Neutrophil (primary cell): ENCODE data around the gene GTF3A.

Experiments used
- H3K27ac ChIP-seq: fragments of 200-600 bp; sonication (generic); 2 replicates; pipeline ENCODE4 v1.5.1; 2016; ENCODE audit warnings: mild to moderate bottlenecking, moderate library complexity
- H3K27me3 ChIP-seq: fragments of 200-600 bp; sonication (generic); 2 replicates; pipeline ENCODE4 v1.6.0; 2016; ENCODE audit warnings: mild to moderate bottlenecking
- H3K36me3 ChIP-seq: fragments of 200-600 bp; sonication (generic); 2 replicates; pipeline ENCODE4 v1.5.1; 2017
- H3K4me1 ChIP-seq, 2 experiments: fragments of 200-600 bp in 1 of 2; sonication (generic) in 1 of 2; 1 replicate in 1 of 2; 2 replicates in 1 of 2; pipeline versions ENCODE4 v1.5.1 to v1.6.1; 2013 to 2016; ENCODE audit warnings: low read depth in 1 of 2, low read length in 1 of 2, mild to moderate bottlenecking in 1 of 2, moderate library complexity in 1 of 2; ENCODE audit not compliant: control insufficient read depth in 1 of 2, insufficient read depth in 1 of 2
- H3K4me3 ChIP-seq, 2 experiments: fragments of 200-600 bp in 1 of 2; sonication (generic) in 1 of 2; 1 replicate in 1 of 2; 2 replicates in 1 of 2; pipeline ENCODE4 v1.5.1; 2013 to 2016; ENCODE audit warnings: low read depth in 1 of 2, low read length in 1 of 2, mild to moderate bottlenecking in 1 of 2, moderate library complexity in 1 of 2
- H3K9me3 ChIP-seq: fragments of 200-600 bp; sonication (generic); 2 replicates; pipeline ENCODE4 v1.5.1; 2016
- TF ChIP-seq, protein P1 (sequence below): fragments of 200-600 bp; sonication (generic); IDR thresholded peaks from 2 replicates; pipeline ENCODE4 v1.5.1; 2016; ENCODE audit warnings: antibody characterized with exemption

Gene GTF3A

DNA sequence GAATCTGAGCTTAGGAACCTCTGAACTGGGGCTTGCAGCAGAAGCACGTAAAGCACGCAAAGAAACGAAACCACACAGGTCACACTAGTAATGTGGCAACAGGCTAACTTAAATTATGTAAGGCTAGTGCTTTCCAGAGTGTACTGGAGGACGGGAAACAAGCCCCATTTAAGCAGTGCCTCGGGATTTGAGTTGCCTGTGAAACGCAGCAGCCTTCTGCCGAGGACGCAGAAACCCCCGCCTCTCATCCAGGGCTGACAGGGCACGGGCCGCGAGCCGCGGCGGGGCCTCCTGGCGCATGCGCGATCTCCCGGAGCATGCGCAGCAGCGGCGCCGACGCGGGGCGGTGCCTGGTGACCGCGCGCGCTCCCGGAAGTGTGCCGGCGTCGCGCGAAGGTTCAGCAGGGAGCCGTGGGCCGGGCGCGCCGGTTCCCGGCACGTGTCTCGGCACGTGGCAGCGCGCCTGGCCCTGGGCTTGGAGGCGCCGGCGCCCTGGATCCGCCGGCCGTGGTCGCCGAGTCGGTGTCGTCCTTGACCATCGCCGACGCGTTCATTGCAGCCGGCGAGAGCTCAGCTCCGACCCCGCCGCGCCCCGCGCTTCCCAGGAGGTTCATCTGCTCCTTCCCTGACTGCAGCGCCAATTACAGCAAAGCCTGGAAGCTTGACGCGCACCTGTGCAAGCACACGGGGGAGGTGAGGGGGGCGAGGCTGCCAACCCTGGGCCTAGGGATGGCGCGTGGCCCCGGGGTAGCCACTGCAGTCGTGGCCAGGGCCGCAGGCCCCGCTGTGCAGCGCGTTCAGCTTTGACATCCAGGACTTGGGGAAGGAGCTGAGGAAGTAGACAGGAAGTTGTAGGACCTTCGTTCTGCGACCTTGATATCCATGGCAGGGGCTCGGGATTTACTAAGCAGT lies at the start of gene GTF3A:
TSS of gene GTF3A (plus strand) at position 374 of the 912 bp plus-strand sequence.
- Histone ChIP-seq H3K4me1 (peaks cover 56 to 58% of the 10 kb centered on the region in 2 experiments), H3K27me3 (no peaks in the 10 kb centered on the region), H3K9me3 (no peaks in the 10 kb centered on the region), H3K36me3 (no peaks in the 10 kb centered on the region), H3K4me3 (peak within 1 kb of the TSS; percentile 69 to 90), H3K27ac (peak within 1 kb of the TSS; percentile 90)
- TF ChIP-seq, protein P1, sequence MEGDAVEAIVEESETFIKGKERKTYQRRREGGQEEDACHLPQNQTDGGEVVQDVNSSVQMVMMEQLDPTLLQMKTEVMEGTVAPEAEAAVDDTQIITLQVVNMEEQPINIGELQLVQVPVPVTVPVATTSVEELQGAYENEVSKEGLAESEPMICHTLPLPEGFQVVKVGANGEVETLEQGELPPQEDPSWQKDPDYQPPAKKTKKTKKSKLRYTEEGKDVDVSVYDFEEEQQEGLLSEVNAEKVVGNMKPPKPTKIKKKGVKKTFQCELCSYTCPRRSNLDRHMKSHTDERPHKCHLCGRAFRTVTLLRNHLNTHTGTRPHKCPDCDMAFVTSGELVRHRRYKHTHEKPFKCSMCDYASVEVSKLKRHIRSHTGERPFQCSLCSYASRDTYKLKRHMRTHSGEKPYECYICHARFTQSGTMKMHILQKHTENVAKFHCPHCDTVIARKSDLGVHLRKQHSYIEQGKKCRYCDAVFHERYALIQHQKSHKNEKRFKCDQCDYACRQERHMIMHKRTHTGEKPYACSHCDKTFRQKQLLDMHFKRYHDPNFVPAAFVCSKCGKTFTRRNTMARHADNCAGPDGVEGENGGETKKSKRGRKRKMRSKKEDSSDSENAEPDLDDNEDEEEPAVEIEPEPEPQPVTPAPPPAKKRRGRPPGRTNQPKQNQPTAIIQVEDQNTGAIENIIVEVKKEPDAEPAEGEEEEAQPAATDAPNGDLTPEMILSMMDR = peak; percentile 18

DNA sequence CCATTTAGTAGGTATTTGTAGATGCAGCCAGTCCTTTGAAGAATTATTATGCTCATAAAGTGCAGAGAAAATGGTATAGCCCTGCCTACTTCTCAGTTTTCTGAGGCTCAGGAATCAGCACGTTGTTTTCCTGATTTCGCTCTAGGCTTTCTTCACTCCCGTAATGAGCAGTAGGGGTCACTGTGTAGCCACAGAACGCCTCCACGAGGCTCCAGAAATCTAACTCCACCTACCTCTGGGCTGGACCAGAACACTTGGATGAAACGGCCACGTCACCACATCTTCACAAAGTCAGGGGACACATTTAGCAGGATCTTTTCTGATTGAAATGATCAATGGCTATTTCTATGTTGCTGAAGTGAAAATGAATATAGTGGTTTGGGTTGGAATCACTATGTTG lies 49.8 kb upstream of the GTF3A start:
- Histone ChIP-seq H3K27ac (no peak overlapping the region), H3K9me3 (no peaks in the 10 kb centered on the region)
- TF ChIP-seq, protein P1 = peak; percentile 46

DNA sequence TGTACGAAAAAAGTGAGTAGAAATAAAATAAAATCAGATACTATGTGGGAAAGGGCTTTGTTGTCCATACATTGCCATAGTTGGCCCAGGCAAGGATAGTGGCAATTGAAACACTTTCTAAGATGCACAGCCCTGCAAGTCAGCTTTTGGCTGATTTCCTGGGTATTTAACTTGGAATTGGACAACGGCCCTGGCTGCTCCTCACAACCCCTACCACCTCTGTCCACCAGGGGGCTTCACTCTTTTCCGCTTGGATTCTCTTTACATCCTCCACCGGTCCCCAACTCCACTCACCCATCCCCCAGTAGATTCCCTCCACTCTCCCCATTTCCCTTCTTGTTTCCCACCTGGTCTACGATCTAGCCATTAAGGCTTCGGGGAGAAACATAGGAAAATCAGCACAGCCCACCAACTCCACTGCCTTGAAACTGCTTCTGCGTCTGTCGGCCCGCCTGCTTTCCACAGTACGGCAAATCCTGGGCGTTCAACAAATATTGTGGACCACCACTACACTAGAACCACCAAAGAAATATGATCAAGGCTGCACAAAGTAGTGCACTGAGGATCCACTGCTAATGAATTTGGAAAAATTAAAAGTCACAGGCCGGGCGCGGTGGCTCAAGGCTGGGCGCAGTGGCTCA lies 48.6 kb upstream of the GTF3A start:
- peaks cover 37% of the 10 kb centered on the region for H3K27me3 ChIP-seq
- peaks cover 0 to 6% of the 10 kb centered on the region in 2 experiments for H3K4me1 ChIP-seq
- H3K36me3 ChIP-seq = no peaks in the 10 kb centered on the region
- TF ChIP-seq, protein P1 = peak; percentile 76
- no peaks in the 10 kb centered on the region for H3K9me3 ChIP-seq
- H3K27ac ChIP-seq = no peak overlapping the region
- no peak overlapping the region for H3K4me3 ChIP-seq

More for the DNA sequence above, 49.8 kb upstream of the GTF3A start:
- Histone ChIP-seq H3K27me3 (peaks cover 38% of the 10 kb centered on the region), H3K4me1 (peaks cover 0 to 6% of the 10 kb centered on the region in 2 experiments), H3K4me3 (no peak overlapping the region), H3K36me3 (no peaks in the 10 kb centered on the region)

DNA sequence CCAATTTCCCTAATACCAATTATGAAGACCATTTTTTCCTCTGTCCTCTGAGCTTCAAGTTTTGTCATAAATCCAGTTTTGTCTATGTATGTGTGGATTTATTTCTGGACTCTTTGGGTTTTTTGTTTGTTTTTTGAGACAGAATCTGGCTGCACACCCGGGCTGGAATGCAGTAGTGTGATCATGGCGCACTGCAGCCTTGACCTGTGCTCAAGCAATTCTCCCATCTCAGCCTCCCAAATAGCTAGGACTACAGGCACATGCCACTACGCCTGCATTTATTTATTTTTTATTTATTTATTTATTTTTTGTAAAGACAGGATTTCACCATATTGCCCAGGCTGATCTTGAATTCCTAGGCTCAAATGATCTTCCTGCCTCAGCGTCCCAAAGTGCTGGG lies 45.3 kb upstream of the GTF3A start:
- Histone ChIP-seq H3K4me3 (no peak overlapping the region), H3K9me3 (no peaks in the 10 kb centered on the region), H3K4me1 (peaks cover 0 to 6% of the 10 kb centered on the region in 2 experiments), H3K27me3 (peaks cover 5% of the 10 kb centered on the region), H3K27ac (no peak overlapping the region), H3K36me3 (no peaks in the 10 kb centered on the region)
- TF ChIP-seq, protein P1 = no peak

DNA sequence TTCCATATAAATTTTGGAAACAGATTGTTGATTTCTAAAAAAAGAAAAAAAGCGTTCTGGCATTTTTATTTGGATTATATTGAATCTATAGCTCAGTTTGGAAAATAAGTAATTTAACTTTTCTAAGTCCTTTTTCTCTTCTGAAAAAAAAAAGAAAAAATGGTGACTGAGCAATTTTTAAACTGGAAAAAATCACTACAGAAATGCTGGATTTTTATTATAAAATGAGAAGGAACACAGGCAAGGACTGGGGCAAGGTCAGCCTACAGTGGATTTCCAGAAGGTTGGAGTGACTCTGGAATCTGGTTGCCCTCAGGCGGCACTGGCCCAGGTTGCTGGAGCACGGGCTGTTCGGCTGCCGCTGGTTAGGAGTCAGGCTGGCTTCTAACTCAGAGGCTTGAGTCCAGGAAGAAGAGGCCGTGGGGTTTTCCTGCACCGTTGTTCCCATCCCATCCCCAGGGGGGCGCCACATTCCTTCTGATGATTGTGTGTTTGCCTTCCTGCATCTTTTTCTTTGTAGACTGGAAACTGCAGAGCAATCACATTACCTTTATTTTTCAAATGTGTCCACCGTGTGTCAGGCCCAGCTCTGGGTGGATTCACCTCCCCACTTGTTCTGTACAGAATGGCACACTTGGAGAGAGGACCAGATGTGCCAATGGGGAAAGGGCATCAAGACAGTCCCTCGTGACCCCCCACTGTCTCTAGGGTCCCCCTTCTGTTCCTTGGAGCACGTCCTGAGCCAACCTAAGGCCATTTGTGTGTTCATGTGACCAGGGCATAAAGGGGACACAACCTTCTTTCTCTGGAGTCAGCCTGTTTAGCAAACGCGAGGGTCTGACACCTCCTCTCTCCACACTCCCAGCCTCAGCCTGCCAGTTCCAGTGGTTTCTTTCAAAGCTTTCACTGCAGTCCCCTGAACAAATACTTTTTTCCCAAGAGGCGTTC lies 44.5 kb upstream of the GTF3A start:
- no peak overlapping the region for H3K4me3 ChIP-seq
- peaks cover 0 to 2% of the 10 kb centered on the region in 2 experiments for H3K4me1 ChIP-seq
- no peaks in the 10 kb centered on the region for H3K9me3 ChIP-seq
- no peak overlapping the region for H3K27ac ChIP-seq
- no peaks in the 10 kb centered on the region for H3K36me3 ChIP-seq
- no peaks in the 10 kb centered on the region for H3K27me3 ChIP-seq
- TF ChIP-seq, protein P1 = peak; percentile 41
